HFF-Myc (cell line): ENCODE measurements around the gene ERICH6.

Experiments used
- DNase-seq: peaks from one replicate; pipeline ENCODE4 v3.0.0-alpha.2; 2011; ENCODE audit warnings: low read depth; ENCODE audit errors: extremely low read depth
- H3K4me3 ChIP-seq: replicated peaks from 2 replicates; pipeline ENCODE4 v1.5.1; 2011; ENCODE audit warnings: low read depth, mild to moderate bottlenecking, control low read depth, low read length
- CTCF ChIP-seq: IDR thresholded peaks from 2 replicates; pipeline ENCODE4 v1.5.1; 2012; ENCODE audit warnings: mild to moderate bottlenecking, low read depth, low read length, control low read depth; ENCODE audit errors: missing control alignments

ERICH6 gene

GRCh38 chr3:150620002-150620689, 83.6 kb downstream of the ERICH6 start:
- no peak overlapping the region for H3K4me3 ChIP-seq
- no peak for TF ChIP-seq CTCF
- DNase-seq = no peak

- H3K4me3 ChIP-seq = no peak overlapping the region
- no peak for TF ChIP-seq CTCF
- no peak for DNase-seq
Measured at GRCh38 chr3:150613709-150614480, 89.8 kb downstream of the ERICH6 start.

- no peak overlapping the region for H3K4me3 ChIP-seq
- TF ChIP-seq CTCF = no peak
- DNase-seq = no peak
Measured at GRCh38 chr3:150613034-150613433, 90.7 kb downstream of the ERICH6 start.

- no peak for TF ChIP-seq CTCF
- H3K4me3 ChIP-seq = no peak overlapping the region
- DNase-seq = no peak
Measured at GRCh38 chr3:150612494-150612893, 91.2 kb downstream of the ERICH6 start.

- H3K4me3 ChIP-seq = no peak overlapping the region
Measured at GRCh38 chr3:150611666-150612065, 92.1 kb downstream of the ERICH6 start.

GRCh38 chr3:150610785-150611184, 92.9 kb downstream of the ERICH6 start:
- no peak overlapping the region for H3K4me3 ChIP-seq
- TF ChIP-seq CTCF = no peak
- no peak for DNase-seq

More at GRCh38 chr3:150611666-150612065, 92.1 kb downstream of the ERICH6 start:
- no peak for TF ChIP-seq CTCF
- no peak for DNase-seq
